Measurements from ENCODE around the gene CHD5.

Gene CHD5

DNA sequence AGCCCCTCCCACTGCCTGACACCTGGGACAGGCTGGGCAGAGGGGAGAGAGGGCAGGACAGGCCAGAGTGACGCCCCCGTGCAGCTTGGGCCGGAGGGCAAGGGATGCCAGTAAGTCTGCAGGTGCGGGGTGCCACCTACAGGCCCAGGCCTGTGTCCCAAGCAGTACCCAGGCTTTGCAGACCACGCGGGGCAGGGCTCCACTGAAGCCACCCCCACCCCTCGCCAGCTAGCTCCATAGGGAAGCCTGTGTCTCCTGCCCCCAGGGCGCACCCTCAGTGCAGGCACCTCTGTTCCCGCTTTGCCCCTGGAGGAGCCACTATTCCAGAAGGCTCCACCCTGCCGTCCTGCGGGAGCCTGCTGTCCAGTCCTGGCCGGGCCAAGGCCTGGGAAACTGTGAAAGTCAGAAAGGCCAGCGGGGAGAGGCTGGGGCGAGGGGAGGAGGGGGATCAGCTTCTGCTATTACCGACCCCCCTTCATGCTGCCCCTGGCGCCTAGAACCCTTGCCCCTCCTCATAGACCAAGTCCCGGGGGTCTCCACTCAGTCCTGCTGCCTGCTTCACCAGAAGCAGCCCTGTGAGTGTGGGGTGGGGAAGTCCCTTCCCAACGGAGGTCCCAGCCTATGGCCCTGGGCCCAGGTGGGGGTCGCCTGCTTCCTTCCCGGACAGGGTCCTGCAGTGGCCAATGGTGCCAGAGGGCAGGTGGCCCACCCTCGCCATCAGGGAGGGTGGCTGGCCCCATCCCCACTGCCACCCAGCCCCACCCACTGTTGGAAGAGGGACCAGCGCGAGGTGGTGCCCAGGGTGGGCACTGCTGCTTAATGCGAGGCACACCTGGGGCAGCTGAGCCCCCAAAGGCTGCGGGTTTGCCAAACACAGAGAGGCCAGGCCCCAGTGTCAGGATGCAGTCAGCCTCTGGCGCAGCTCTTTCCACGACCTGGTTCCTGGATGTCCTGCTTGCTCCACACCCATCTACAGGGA is 80.0 kb downstream of the CHD5 start:
- DNase-seq (no peak), ATAC-seq (ENCODE audit: insufficient read depth, low read depth) (peak; percentile 42; the same call in 2 of the 3 replicates)
- Histone ChIP-seq H3K79me2 (ENCODE audit: insufficient read depth, low read length) (no peaks in the 10 kb centered on the region), H3K4me1 (ENCODE audit: insufficient read depth, low read length) (no peaks in the 10 kb centered on the region), H3K9ac (ENCODE audit: low read depth, low read length) (no peak overlapping the region), H3K27ac (ENCODE audit: low read length) (no peak overlapping the region), H3K36me3 (ENCODE audit: insufficient read depth, low read length) (peaks cover 27% of the 10 kb centered on the region), H3K27me3 (ENCODE audit: insufficient read depth, low read length, poor library complexity) (no peaks in the 10 kb centered on the region), H3K4me2 (ENCODE audit: insufficient read depth, low read length) (no peak overlapping the region), H3K4me3 (ENCODE audit: low read depth in 1 of 2, low read length in 2 of 2) (no peak overlapping the region), H2AFZ (ENCODE audit: low read depth, low read length) (no peak overlapping the region), H4K20me1 (ENCODE audit: insufficient read depth, low read length) (peaks cover 6% of the 10 kb centered on the region; the same call in 1 of the 2 replicates), H3K9me3 (ENCODE audit: insufficient read depth, low read length, severe bottlenecking) (no peaks in the 10 kb centered on the region)
- TF ChIP-seq, protein P1, sequence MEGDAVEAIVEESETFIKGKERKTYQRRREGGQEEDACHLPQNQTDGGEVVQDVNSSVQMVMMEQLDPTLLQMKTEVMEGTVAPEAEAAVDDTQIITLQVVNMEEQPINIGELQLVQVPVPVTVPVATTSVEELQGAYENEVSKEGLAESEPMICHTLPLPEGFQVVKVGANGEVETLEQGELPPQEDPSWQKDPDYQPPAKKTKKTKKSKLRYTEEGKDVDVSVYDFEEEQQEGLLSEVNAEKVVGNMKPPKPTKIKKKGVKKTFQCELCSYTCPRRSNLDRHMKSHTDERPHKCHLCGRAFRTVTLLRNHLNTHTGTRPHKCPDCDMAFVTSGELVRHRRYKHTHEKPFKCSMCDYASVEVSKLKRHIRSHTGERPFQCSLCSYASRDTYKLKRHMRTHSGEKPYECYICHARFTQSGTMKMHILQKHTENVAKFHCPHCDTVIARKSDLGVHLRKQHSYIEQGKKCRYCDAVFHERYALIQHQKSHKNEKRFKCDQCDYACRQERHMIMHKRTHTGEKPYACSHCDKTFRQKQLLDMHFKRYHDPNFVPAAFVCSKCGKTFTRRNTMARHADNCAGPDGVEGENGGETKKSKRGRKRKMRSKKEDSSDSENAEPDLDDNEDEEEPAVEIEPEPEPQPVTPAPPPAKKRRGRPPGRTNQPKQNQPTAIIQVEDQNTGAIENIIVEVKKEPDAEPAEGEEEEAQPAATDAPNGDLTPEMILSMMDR (IDR thresholded peaks at IDR 0.05; ENCODE audit: borderline replicate concordance, extremely low read depth, low read length, poor library complexity, severe bottlenecking): peak; percentile 39
- no peak for TF ChIP-seq EZH2 (IDR thresholded peaks at IDR 0.05; ENCODE audit: borderline replicate concordance, low read depth, low read length, severe bottlenecking)

DNA sequence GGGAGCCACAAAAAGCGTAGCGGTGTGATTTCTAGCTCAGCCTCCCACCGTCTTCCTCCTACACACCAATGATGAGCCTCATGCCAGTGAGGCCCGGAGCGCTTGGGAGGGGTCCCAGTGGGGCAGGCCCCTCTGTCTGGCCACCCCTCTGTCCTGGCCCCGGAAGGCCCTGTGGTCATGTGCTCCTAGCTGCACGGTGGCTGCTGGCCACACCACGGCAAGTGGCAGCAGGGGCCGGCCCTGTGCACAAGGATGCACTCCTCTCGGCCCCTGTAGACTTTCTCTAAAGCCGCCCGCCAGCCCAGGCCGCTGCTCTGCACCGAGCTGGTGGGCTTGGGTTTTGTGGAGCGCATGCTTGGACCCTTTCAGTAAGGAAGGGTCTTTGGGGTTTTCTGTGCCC is 80.8 kb downstream of the CHD5 start:
- no peak overlapping the region for H3K4me2 ChIP-seq (ENCODE audit: insufficient read depth, low read length)
- no peak for ATAC-seq (ENCODE audit: insufficient read depth, low read depth)
- no peak overlapping the region for H3K27ac ChIP-seq (ENCODE audit: low read length)
- H3K9me3 ChIP-seq (ENCODE audit: insufficient read depth, low read length, severe bottlenecking): no peaks in the 10 kb centered on the region
- peaks cover 10% of the 10 kb centered on the region; the same call in 1 of the 2 replicates for H4K20me1 ChIP-seq (ENCODE audit: insufficient read depth, low read length)
- H3K9ac ChIP-seq (ENCODE audit: low read depth, low read length): no peak overlapping the region
- no peaks in the 10 kb centered on the region for H3K79me2 ChIP-seq (ENCODE audit: insufficient read depth, low read length)
- peaks cover 35% of the 10 kb centered on the region for H3K36me3 ChIP-seq (ENCODE audit: insufficient read depth, low read length)
- H3K4me1 ChIP-seq (ENCODE audit: insufficient read depth, low read length): no peaks in the 10 kb centered on the region
- DNase-seq: no peak
- H2AFZ ChIP-seq (ENCODE audit: low read depth, low read length): no peak overlapping the region
- H3K27me3 ChIP-seq (ENCODE audit: insufficient read depth, low read length, poor library complexity): no peaks in the 10 kb centered on the region
- no peak overlapping the region for H3K4me3 ChIP-seq (ENCODE audit: low read depth in 1 of 2, low read length in 2 of 2)
- no peak for TF ChIP-seq EZH2 (IDR thresholded peaks at IDR 0.05; ENCODE audit: borderline replicate concordance, low read depth, low read length, severe bottlenecking)
- TF ChIP-seq, protein P1 (IDR thresholded peaks at IDR 0.05; ENCODE audit: borderline replicate concordance, extremely low read depth, low read length, poor library complexity, severe bottlenecking): no peak

DNA sequence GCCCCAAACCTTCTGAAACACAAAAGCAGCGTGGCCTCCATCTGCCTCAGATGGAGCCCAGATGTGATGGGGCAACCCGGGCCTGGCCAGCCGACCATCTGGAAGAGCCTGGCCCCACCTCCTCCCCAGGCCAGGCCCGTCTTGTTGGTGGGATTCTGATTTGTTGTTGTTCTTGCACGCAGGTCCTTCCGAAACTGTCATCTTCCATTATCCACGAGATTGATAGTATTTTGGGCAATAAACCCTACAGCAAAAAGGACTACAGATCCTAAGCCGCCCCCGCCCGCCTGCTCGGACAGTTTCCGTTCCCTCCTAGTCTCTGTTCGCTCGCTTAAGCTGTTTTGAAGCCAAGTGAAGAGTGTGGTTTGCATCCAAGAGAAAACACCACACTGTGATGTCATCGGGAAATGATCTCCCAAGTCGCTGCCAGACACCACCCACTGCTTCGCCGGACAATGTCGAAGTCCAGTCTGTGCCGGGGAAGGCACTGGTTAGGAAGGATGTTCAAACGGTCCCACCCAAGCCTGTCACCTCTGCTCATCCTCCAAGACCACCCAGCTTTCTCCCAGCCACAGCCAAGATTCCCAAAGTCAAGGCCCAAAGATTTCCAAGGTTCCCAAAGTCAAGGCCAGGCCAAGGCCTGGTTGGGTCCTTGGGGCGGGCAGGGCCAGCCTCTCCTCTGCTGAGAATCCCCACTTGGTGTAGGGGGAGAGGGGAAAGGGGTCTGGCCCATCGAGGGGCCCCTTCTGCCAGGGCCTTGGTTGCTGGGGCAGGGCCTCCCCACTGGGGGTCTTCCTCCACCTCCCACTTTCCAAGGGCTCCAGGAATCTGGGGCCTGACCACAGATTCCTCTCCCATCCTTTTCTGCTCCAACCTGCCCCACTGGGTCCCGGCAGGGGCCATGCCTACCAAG is 81.6 kb downstream of the CHD5 start:
- H3K27ac ChIP-seq (ENCODE audit: low read length): no peak overlapping the region
- H3K4me3 ChIP-seq (ENCODE audit: low read depth in 1 of 2, low read length in 2 of 2): no peak overlapping the region
- H3K4me1 ChIP-seq (ENCODE audit: insufficient read depth, low read length): no peaks in the 10 kb centered on the region
- TF ChIP-seq EZH2 (IDR thresholded peaks at IDR 0.05; ENCODE audit: borderline replicate concordance, low read depth, low read length, severe bottlenecking): no peak
- TF ChIP-seq, protein P1 (IDR thresholded peaks at IDR 0.05; ENCODE audit: borderline replicate concordance, extremely low read depth, low read length, poor library complexity, severe bottlenecking): no peak
- no peaks in the 10 kb centered on the region for H3K27me3 ChIP-seq (ENCODE audit: insufficient read depth, low read length, poor library complexity)
- peaks cover 10% of the 10 kb centered on the region; the same call in 1 of the 2 replicates for H4K20me1 ChIP-seq (ENCODE audit: insufficient read depth, low read length)
- no peak overlapping the region for H3K4me2 ChIP-seq (ENCODE audit: insufficient read depth, low read length)
- peaks cover 38% of the 10 kb centered on the region for H3K36me3 ChIP-seq (ENCODE audit: insufficient read depth, low read length)
- H2AFZ ChIP-seq (ENCODE audit: low read depth, low read length): no peak overlapping the region
- no peaks in the 10 kb centered on the region for H3K79me2 ChIP-seq (ENCODE audit: insufficient read depth, low read length)
- DNase-seq (no peak), ATAC-seq (ENCODE audit: insufficient read depth, low read depth) (no peak)
- no peak overlapping the region for H3K9ac ChIP-seq (ENCODE audit: low read depth, low read length)
- H3K9me3 ChIP-seq (ENCODE audit: insufficient read depth, low read length, severe bottlenecking): no peaks in the 10 kb centered on the region

Data from DND-41 (cell line).